GM18870 (cell line): ENCODE data around the gene SYNJ1.
A peak's percentile ranks its signal among the peaks of the same experiment; 100 is the strongest.
"Not testable (repeated sequence)": the region's sequence is repeated elsewhere in the genome, so short reads cannot be mapped to it uniquely, and the experiment has no call there.

Source experiments
- ATAC-seq: cut with Tn5 transposase; IDR thresholded peaks from one replicate; pipeline ENCODE4 v1.9.1; 2021; ENCODE audit warnings: moderate library complexity; ENCODE audit not compliant: unreplicated experiment

Gene SYNJ1, protein sequence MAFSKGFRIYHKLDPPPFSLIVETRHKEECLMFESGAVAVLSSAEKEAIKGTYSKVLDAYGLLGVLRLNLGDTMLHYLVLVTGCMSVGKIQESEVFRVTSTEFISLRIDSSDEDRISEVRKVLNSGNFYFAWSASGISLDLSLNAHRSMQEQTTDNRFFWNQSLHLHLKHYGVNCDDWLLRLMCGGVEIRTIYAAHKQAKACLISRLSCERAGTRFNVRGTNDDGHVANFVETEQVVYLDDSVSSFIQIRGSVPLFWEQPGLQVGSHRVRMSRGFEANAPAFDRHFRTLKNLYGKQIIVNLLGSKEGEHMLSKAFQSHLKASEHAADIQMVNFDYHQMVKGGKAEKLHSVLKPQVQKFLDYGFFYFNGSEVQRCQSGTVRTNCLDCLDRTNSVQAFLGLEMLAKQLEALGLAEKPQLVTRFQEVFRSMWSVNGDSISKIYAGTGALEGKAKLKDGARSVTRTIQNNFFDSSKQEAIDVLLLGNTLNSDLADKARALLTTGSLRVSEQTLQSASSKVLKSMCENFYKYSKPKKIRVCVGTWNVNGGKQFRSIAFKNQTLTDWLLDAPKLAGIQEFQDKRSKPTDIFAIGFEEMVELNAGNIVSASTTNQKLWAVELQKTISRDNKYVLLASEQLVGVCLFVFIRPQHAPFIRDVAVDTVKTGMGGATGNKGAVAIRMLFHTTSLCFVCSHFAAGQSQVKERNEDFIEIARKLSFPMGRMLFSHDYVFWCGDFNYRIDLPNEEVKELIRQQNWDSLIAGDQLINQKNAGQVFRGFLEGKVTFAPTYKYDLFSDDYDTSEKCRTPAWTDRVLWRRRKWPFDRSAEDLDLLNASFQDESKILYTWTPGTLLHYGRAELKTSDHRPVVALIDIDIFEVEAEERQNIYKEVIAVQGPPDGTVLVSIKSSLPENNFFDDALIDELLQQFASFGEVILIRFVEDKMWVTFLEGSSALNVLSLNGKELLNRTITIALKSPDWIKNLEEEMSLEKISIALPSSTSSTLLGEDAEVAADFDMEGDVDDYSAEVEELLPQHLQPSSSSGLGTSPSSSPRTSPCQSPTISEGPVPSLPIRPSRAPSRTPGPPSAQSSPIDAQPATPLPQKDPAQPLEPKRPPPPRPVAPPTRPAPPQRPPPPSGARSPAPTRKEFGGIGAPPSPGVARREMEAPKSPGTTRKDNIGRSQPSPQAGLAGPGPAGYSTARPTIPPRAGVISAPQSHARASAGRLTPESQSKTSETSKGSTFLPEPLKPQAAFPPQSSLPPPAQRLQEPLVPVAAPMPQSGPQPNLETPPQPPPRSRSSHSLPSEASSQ (N-terminal part only)

DNA sequence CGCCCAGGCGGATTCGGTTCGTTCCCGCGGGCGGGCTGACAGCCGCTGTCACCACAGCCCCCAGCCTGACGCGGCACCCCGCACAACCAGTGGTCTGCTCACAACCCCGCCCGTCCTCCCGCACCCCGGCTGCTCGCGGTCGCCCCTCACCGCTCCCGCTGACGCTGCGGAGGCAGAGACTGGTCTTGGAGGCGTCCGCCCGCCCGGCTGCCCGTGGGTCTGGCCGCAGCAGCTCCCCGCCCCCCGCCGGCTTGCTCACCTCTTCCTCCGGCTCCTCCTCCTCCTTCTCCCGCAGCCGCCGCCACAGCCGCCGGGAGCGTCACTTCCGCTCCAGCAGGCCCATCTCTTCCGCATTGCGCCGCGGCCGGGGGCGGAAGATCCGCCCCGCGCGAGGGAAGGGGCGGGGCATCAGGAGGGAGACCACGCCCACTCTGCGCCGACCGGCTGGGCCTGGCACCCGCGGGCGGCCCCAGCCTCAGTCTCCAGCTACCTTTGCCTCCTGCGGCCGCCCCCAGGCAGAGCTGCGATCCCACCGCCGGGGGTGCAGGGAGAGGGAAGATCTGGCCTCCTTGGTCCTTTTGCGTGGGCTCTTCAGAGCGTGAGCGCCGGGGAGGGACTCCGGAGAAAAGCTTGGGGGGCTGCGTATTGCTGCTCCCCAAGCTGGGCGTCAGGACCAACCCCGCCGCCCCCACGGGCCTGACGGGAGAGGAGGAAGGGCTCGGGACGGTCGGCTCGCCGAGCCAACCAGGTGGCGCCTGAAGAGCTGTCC is at the start of gene SYNJ1:
TSS of gene SYNJ1 (minus strand) at position 327 of the 769 bp plus-strand sequence. CDS start 1,118 bp downstream, outside the sequence.
- peak; percentile 78 for ATAC-seq

- no peak for ATAC-seq
Measured at GRCh38 chr21:32777269-32777668, 49.5 kb upstream of the SYNJ1 start.

DNA sequence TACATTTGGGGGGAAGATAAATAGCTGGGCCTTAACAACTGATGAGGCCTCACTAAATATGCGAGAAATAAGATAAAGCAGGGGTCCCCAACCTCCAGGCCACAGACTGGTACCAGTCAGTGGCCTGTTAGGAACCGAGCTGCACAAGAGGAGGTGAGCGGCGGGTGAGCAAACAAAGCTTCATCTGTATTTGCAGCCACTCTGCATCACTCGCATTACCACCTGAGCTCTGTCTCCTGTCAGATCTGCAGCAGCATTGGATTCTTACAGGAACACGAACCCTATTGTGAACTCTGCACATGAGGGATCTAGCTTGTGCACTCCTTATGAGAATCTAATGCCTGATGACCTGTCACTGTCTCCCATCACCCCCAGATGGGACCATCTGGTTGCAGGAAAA is 48.9 kb upstream of the SYNJ1 start:
- no peak for ATAC-seq

DNA sequence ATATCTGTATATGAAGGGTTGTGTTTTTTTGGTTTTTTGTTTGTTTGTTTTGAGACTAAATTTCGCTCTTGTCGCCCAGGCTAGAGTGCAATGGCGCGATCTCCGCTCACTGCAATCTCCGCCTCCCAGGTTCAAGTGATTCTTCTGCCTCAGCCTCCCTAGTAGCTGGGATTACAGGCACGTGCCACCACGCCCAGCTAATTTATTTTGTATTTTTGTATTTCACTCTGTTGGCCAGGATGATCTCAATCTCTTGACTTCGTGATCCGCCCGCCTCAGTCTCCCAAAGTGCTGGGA is 45.2 kb upstream of the SYNJ1 start:
- ATAC-seq: not testable (repeated sequence)

DNA sequence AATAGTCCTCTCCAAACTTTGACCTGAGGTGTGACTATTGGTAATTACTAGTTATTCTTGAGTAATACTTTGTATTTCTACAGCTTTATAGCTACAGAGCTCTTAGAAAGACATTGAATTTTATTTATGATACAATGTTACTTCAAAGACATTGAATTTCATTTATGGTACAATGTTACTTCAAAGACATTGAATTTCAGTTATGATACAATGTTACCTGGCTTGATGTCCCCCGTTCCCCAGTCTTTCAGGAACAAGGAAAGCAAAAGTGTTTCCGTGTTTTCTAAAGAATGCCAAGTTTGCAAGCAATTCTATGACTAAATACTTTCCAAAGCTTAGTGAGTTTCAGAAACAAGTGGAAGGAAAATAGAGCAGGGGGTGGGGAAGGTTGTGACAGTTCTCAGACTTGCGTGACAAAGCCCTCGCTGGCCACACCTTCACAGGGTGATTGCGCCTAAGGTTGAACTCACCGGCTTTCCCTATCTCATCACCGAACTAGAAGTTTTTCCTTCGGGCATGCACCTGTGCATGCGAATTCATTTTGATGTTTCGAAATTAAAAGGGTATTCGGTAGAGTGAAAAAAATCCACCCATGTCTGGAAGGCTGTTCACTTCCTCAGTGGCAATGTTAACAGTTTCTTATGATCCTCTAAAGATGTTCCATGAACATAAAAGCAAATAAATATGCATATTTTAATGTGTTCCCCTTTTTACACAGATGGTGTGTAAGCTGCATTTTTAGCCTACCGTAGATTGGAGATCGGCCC is 44.7 kb upstream of the SYNJ1 start:
- no peak for ATAC-seq

DNA sequence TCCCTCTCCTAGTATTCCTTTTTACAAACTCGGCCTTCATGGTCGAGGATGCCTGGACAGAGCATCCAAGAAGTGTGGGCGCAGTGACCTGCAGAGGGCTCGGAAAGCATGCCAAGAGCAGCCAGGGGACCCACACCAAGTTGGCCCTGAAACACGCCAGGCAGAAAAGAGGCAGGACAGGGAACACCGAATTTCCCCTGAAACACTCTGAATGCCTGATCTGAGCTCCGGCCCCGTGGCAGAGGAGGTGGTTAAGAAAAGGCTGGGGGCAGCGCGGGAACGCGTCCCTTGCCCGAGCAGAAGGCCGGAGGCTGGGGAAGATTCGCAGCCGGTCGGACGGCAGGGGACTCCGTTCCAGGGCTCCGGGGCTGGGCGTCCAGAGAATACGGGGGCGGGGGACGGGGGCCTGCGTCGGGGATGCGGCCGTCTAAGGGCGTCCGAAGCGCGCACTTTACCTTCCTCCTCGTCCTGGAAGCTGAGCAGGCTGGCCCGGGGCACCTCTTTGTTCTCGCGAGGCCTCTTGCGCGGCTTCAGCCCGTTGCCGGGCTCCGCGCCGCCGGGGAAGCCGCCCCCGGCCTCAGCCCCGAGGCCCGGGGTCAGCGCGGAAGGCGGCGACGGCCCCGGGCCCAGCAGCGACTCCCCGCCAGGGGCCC is 43.2 kb upstream of the SYNJ1 start:
- ATAC-seq: peak; percentile 19

DNA sequence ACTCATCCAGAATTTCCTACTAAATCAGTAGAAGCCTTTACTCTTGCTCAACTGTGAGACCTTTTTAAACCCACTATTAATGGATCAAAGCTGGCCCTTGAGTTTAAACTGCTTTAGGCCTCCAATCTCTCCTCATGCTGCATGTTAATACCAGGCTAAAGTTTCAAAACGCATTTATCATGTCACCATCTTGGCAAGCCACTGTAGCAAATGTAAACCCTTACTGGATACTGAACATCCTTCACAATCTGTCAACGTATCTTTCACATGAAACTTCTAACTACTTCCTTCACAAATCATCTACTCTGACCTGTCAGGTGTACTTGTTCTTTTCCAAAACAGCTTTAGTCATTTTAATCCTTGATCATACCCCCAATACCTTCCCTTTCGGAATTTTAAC is 40.7 kb upstream of the SYNJ1 start:
- no peak for ATAC-seq

GRCh38 chr21:32765058-32765457 is 37.2 kb upstream of the SYNJ1 start:
- ATAC-seq: no peak

DNA sequence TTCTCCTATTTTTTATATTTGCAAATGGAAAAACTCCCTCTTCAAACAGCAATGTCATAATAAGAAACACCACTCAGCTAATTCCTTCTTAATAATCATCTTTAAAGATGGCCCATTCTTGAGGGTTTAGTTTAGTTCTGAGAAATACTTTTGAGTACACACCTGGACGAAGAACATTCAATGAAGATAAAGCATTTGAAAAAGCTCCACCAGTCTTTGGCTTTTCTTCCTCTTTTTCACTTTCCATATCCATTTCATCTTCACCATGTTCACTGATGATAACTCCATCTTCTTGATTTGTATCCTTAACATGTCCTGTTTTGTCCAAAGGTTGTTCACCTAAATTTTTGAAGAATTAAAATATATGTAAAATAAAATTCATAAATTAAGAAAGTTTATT is 36.4 kb upstream of the SYNJ1 start:
- ATAC-seq: no peak

DNA sequence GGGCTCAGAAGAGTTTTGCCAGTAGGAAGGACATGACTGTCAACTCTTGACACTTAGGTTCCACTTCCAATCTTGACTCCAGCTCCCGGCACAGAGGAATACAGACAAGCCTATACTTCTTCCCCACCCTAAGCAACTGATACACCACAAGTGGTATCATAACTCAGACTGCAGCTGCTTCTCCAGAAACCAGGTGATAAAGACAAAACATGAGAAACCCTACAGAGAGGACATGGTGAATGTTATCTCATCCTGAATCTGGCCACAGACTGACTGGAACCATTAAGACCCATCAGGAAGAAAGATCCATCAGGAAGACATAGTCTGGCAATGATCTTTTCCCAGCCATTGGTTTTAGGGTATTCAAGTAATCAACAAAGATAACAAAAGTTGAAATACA is 30.0 kb upstream of the SYNJ1 start:
- no peak for ATAC-seq

DNA sequence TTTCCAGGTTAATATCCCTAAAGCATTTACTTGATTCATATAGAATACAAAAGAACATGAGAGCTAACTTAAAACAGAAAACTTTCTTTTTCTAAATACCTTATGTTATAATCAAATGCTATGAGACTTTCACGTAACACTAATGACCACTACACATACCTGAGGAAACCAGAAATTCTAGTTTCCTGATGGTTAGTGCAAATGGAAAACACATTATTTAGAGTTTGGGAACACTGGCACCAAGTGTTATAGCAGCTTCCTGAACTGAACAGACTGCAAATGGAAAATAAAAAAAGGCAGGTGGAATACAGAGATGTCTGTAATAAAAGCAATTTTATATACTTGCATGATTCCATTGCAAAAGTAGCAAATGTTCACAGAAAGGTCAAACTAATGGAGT is 28.3 kb upstream of the SYNJ1 start:
- ATAC-seq: no peak

DNA sequence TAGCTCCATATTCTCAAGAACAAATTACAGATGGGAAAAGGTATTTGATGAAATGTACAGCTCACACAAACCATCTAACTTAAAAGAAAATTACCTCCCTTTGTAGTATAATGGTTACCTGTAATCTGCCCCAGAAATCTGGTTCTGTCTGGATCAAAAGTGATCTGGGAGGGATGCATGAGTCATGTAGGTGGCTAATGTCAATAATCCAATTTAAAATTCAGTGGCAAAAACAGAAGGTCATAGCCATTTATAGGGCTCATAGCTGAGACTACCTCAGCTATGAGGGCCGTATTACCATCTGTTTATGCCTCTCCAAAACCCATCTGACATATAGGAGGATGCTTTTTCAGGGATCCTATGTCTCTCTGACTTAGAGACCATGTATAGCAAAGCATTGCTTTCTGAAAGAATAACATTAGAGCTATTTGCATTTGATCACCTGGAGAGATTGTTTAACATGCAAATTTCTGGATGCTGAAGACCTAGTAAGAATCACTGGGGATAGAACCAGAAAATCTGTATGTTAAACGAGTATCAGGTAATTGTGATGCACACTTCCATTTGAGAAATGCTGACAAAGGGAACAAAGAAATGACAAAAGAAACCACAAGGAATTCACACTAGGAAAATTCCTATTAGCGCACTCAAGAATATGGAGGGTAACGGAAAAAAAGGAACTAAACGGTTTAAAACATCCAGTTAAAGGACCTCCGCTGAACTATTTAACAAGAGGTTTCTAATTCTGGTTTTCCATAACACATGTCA is 26.2 kb upstream of the SYNJ1 start:
- no peak for ATAC-seq

DNA sequence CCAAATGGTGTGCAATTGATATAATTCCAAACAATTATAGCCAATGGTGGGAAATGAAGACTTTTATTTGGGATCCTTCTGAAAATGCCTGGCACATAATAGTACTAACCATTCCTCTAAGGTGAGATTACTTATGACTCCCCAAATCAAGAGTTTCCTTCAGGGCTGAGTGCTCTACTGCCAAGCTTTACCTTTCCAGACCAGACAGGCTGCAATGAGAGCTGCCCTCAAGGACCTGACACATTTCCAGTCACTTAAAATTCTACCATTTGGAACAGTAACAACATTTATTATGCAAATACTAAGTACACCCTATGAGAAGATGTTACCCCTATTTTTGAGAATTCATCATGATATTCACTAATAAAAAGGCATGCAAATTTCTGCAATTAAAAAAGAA is 22.6 kb upstream of the SYNJ1 start:
- no peak for ATAC-seq

- no peak for ATAC-seq
Measured at GRCh38 chr21:32749662-32750061, 21.8 kb upstream of the SYNJ1 start.

DNA sequence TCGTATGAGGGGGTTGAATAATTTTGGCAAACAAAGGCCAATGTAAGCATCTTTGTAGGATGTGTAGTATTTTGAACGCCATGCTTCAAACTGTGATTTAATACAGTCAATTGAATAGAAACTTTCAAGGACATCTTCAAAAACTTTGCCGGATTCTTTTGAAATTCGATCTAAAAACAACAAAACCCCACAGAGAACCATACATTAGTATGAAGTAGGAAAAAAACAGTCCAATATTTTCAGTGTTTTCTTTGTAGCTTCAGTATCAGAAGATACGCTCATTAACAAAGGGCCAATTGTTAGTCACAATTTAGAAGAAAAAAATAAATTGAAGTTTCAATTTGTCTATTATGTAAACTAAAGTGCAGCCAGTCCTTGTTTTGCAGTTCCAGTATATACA is 20.7 kb upstream of the SYNJ1 start:
- no peak for ATAC-seq

GRCh38 chr21:32747396-32747795 is 19.6 kb upstream of the SYNJ1 start:
- ATAC-seq: no peak

GRCh38 chr21:32746711-32747110 is 18.9 kb upstream of the SYNJ1 start:
- not testable (repeated sequence) for ATAC-seq

GRCh38 chr21:32742396-32742795 is 14.6 kb upstream of the SYNJ1 start:
- no peak for ATAC-seq

DNA sequence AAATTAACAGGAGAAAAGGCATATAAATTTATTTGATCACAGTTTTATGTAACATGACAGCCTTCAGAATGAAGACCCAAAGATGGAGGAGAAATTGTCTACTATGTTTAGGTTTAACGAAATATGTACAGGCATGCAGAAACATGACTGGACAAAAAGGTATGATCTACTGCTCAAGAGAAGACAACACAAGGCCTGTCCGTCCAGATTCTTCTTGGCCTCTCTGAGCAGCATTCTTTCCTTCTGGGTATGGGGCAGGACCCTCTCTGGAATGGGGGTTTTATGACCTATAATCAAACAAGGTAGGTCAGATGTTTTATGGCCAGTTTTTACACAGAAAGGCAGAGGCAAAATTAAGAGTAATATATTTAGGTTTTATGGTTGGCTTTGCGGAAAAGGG is 13.5 kb upstream of the SYNJ1 start:
- no peak for ATAC-seq
